ENCODE data around the gene SNCB.

- TF ChIP-seq CTCF (IDR thresholded peaks at IDR 0.05; ENCODE audit: low read length) (no peak), EZH2phosphoT487 (IDR thresholded peaks at IDR 0.05; ENCODE audit: low read length) (no peak)
Measured at GRCh38 chr5:176579323-176579722, 51.0 kb downstream of the SNCB start.

All from MM.1S (cell line).